HT-29 (cell line): Measurements from ENCODE around the gene RSPH10B. TPM values are rescaled to one million over a fixed set of nuclear protein-coding genes. Genes with fewer than 3 reads are reported as not detected.
"Not testable (repeated sequence)": the region's sequence is repeated elsewhere in the genome, so short reads cannot be mapped to it uniquely, and the experiment has no call there.

Experiments used
- DNase-seq: peaks from one replicate; pipeline ENCODE4 v3.0.0-alpha.2; 2015; ENCODE audit warnings: low spot score
- total RNA-seq: library from RNA; depleted of rRNA; stranded (reverse); fragments of >200 nt; shearing (Covaris generic); gene quantifications from 2 replicates; pipeline ENCODE4 v1.2.3, GENCODE V29; 2014; rRNA removed

The RSPH10B gene
- 4.4 TPM in 1 of 2 replicates, not detected in the other for total RNA-seq

DNA sequence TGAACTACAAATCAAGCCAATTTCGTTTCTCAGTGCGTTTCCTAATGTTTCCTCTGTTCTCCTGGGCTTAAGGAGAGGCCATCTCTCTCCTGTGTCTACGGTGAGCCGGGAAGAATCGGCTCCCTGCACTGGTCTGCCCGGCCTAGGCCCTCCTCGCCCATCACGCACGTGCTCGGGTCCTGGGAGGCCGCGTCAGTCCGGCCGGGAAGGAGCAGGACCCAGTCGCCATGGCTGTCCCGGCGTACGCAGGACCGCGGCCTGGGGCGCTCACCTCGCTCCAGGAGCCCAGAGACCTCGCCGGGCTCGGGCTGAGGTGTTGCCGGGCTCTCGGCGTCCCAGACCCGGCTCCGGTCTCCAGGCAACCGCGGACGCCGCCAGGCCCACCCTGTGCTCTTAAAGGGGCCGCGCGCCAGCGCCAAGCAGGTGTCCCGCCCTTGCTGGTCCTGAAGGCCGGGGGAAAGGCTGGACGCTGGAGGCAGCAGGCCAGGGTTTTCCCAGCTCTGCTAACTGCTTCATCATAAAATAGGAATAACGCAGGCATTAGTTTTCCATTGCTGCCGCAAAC, at the start of gene RSPH10B:
Gene RSPH10B (minus strand): TSS at position 343 of the 565 bp plus-strand sequence. CDS start 3,573 bp downstream, outside the sequence.
- not testable (repeated sequence) for DNase-seq

DNA sequence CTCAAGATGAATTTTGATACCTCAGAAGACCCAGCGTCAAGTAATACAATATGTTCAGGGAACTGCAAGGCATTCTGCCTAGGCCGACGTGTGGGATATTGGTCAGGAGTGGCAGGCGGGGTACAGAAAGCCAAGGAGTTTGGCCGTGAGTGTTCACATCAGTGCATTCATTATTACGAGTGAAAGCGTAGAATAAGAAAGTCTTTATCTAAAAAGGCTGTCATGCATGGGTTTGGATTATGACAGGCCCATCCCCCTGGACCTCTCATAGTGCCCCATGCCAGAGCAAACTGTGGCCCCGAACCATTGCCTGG, 46.1 kb upstream of the RSPH10B start:
- DNase-seq: no peak

DNA sequence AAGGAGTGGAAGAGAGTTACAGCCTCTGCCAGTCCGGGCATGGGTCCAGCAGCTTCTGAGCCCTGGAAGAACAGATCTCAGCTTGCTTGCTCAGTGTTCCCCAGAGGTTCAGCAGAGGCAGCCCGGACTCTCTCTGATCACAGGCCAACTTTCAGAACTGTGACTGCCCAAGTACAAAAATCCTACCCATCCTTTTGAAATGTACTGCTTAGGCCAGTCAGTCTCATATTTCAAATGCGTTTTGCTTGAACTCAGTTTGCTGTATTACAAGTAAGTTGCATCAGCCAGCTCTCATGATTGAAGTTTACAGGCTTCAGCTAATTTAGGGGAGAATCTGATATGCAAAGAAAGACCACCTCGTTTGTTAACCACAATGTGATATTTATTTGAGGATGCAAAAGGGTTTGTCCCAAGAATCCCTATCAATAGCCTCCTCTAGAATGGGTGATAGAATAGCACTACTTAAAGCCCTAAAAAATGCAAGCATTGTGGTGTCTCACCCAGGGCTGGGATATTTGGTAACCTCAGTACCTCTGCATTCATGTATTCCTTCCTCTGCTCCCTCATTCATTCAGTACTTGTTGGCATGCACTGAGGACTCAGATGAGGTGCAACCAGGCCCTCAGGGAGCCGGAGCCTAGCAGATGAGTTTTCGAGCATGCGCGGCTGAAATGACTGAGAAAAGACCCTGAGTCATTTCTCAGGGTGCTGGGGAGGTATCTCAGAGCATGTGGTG, 45.6 kb upstream of the RSPH10B start:
- no peak for DNase-seq

- DNase-seq: peak; percentile 68
Measured at GRCh38 chr7:6012355-6013104, 42.0 kb upstream of the RSPH10B start.

DNA sequence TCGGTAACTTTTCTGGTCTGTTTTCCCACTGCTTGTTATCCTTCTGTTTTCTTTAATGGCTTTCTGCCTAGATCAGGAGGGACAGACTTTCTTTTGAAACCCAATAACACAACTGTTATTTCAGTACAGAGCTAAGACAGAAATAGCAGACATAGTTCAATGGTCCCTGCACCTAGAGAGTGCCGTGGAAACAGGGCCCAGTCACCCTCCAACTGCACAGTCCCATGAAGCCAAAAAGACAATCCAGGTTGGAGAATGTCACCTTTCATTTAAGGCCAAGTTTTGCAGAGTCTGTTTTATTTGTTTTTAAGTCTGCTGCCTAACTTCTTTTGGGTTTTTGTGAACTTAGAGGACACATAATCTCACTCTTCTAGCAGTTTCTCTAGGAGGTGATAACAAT, 41.1 kb upstream of the RSPH10B start:
- no peak for DNase-seq

GRCh38 chr7:6010370-6010769, 39.9 kb upstream of the RSPH10B start:
- DNase-seq: not testable (repeated sequence)

- DNase-seq: peak; percentile 100
Measured at GRCh38 chr7:6008668-6009611, 38.5 kb upstream of the RSPH10B start, which contains the start of the genes AIMP2 and PMS2. TSS of gene AIMP2 (plus strand) at chr7:6009272. CDS start at chr7:6009364, 92 bp downstream. TSS of gene PMS2 (minus strand) at chr7:6009049. CDS start at chr7:6009019, 30 bp downstream.

- peak; percentile 17 for DNase-seq
Measured at GRCh38 chr7:6007835-6008590, 37.5 kb upstream of the RSPH10B start.

DNA sequence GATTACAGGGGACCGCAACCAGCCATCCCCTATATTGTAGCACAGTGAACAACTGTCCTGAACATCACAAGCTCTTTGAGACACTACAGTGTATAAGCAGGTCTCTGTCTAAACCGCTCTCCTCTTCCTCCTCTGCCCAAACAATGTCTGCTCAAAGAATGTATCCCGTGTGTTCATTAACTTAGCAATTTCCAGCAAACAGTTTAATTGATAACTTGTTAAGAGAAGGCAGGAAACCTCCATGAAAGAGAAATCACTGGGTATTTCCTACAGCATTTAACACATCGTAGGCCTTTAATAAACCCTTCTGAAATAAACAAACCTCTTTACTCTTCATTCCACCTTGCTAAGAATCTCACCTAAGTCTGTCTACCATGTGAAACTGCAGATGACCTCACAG, 36.9 kb upstream of the RSPH10B start:
- DNase-seq: no peak

DNA sequence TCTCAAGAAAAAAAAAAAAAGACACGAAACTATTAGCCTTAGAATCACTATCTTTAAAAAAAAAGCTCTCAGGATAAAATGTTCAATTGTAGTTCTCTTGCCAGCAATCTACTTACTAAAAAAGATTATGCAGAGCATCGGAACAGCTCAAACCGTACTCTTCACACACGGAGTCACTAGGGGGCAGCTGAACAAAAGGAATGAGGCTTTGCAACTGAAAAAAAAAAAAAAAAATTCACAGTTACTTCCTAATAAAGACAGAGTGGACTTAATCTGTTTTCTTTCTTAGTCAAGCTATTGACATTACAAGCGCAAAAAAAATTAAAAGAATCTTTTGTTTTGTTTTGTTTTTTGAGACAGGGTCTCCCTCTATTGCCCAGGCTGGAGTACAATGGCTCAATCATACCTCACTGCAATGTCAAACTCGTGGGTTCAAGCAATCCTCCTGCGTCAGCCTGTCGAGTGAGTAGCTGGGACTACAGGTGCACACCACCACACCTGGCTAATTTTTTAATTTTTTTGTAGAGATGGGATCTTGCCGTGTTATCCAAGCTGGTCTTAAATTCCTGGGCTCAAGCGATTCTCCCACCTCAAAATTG, 26.8 kb upstream of the RSPH10B start:
- peak; percentile 81 for DNase-seq

- DNase-seq: not testable (repeated sequence)
Measured at GRCh38 chr7:5987061-5987460, 16.6 kb upstream of the RSPH10B start.

DNA sequence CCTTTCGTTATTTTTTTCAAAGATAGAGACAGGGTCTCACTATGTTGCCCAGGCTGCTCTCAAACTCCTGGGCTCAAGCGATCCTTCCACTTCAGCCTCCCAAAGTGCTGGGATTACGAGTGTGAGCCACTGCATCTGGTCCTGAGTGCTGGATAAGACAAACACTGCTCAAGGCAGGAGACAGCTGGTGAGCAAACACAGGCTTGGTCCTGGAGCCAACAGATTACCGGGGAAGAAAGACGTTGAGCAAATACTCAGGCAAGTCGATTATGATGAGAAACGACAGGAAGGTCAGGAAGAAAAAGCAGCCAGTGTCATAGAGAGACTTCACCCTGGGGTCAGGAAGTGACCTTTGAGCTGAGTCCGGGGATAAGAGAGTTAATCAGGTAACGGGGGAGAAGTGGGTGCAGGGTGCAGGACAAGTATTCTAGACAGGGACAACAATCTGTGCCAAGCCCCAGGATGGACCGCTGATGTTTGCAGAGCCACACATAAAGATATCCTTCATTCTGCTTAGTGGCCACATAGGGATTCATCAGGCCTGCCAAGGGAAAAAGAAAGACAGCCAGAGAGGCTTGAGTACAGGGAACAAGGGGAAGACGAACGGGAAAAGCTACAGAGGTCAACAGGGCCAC, 9.3 kb upstream of the RSPH10B start:
- DNase-seq: not testable (repeated sequence)

GRCh38 chr7:5973580-5973979, 3.1 kb upstream of the RSPH10B start:
- DNase-seq: not testable (repeated sequence)

DNA sequence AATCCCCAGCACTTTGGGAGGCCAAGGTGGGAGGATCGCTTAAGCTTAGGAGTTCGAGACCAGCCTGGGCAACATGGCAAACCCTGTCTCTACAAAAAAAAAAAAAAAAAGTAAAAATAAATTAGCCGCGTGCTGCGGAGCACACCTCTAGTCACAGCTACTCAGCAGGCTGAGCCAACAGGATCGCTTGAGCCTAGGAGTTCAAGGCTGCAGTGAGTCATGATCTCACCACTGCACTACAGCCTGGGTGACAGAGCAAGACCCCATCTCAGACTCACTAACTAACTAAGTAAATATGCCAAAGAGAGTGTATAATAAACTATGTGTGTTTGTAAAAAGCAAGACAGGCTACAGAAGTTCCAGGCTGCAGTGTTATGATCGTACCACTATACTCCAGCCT, 6.7 kb downstream of the RSPH10B start:
- DNase-seq: not testable (repeated sequence)

DNA sequence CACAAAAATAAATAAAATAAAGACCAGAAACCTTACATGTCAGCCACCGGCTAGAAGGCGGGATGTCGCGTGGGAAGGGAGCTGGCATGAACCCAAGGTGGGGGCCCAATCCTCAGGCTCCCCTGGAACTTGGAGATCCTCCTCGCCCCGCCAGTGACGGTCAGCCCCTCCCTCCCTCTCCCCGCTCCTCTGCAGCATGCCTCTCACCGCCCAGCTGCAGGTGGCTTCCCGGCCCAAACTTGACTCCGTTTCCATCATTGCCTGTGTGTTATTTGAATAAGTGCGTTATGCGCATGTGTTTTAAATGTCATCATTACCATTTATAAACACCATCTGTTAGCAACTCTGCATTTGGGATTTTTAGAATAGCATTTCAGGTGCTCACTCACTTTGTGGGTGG, 7.3 kb downstream of the RSPH10B start:
- DNase-seq: not testable (repeated sequence)

GRCh38 chr7:5934945-5935450, 35.5 kb downstream of the RSPH10B start:
- DNase-seq: not testable (repeated sequence)

GRCh38 chr7:5931905-5932644, 38.4 kb downstream of the RSPH10B start:
- DNase-seq: not testable (repeated sequence)

DNA sequence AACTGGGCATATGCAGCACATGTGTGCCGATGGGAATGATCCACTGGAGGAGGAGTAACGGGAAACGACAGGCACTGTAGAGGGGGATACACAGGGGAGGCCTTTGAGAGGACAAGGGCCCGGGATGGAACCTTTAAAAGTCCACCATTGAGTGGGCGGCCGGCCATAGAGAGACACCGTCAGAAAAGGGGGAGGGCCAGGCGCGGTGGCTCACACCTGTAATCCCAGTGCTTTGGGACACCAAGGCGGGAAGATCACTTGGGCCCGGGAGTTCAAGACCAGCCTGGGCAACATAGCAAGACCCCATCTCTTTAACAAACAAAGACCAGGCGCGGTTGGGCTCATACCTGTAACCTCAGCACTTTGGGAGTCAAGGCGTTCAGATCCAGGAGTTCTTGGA, 39.2 kb downstream of the RSPH10B start:
- DNase-seq: not testable (repeated sequence)

- DNase-seq: not testable (repeated sequence)
Measured at GRCh38 chr7:5930290-5930689, 40.2 kb downstream of the RSPH10B start.
